22Rv1 (cell line): ENCODE measurements around the gene NAA15.

Source experiments
- ZFX ChIP-seq: fragments of 450-650 bp; IDR thresholded peaks from 2 replicates; pipeline ENCODE4 v1.6.1; 2017; ENCODE audit warnings: antibody characterized with exemption, borderline replicate concordance
- TF ChIP-seq, protein P1 (sequence below): fragments of 450-650 bp; IDR thresholded peaks from 2 replicates; pipeline ENCODE4 v1.5.1; 2017; ENCODE audit warnings: mild to moderate bottlenecking

GRCh38 chr4:139253046-139253445, 48.3 kb upstream of the NAA15 start:
- TF ChIP-seq, protein P1, sequence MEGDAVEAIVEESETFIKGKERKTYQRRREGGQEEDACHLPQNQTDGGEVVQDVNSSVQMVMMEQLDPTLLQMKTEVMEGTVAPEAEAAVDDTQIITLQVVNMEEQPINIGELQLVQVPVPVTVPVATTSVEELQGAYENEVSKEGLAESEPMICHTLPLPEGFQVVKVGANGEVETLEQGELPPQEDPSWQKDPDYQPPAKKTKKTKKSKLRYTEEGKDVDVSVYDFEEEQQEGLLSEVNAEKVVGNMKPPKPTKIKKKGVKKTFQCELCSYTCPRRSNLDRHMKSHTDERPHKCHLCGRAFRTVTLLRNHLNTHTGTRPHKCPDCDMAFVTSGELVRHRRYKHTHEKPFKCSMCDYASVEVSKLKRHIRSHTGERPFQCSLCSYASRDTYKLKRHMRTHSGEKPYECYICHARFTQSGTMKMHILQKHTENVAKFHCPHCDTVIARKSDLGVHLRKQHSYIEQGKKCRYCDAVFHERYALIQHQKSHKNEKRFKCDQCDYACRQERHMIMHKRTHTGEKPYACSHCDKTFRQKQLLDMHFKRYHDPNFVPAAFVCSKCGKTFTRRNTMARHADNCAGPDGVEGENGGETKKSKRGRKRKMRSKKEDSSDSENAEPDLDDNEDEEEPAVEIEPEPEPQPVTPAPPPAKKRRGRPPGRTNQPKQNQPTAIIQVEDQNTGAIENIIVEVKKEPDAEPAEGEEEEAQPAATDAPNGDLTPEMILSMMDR: no peak
- TF ChIP-seq ZFX: no peak
